Right atrium auricular region (tissue), 2 donors: Measurements from ENCODE around the gene SAMSN1. TPM values are rescaled to one million over a fixed set of nuclear protein-coding genes. Genes with fewer than 3 reads are reported as not detected.
A peak's percentile ranks its signal among the peaks of the same experiment; 100 is the strongest.

Experiments used
- DNase-seq: peaks from one replicate; pipeline ENCODE4 v3.0.0-alpha.2; 2019; ENCODE audit warnings: low spot score
- H3K27ac ChIP-seq, 2 donors: fragments of 200-600 bp; sonication (generic); 1 replicate in 1 of 2; 2 replicates in 1 of 2; pipeline ENCODE4 v1.5.1; 2016 to 2019
- H3K27me3 ChIP-seq, 2 donors: fragments of 200-600 bp; sonication (generic); one replicate each; pipeline versions ENCODE4 v1.5.1 to v1.6.0; 2017 to 2019
- H3K36me3 ChIP-seq: fragments of 200-600 bp; sonication (generic); one replicate; pipeline ENCODE4 v1.5.1; 2016
- H3K4me1 ChIP-seq, 2 donors: fragments of 200-600 bp; sonication (generic); one replicate each; pipeline versions ENCODE4 v1.5.1 to v1.6.0; 2017 to 2019
- H3K4me3 ChIP-seq, 2 donors: fragments of 200-600 bp; sonication (generic); 1 replicate in 1 of 2; 2 replicates in 1 of 2; pipeline ENCODE4 v1.5.1; 2017 to 2019; ENCODE audit warnings: mild to moderate bottlenecking in 1 of 2, moderate library complexity in 1 of 2
- H3K9me3 ChIP-seq, 2 donors: fragments of 200-600 bp; sonication (generic); one replicate each; pipeline ENCODE4 v1.5.1; 2019
- total RNA-seq, 2 donors: library from RNA; depleted of rRNA; stranded (reverse); fragments of >200 nt; gene quantifications; one replicate each; pipeline ENCODE4 v1.1.0, GENCODE V29; 2016
- TF ChIP-seq, protein P1 (sequence below), 2 donors: fragments of 200-600 bp; sonication (generic); IDR thresholded peaks; one replicate each; pipeline ENCODE4 v1.5.1; 2019; ENCODE audit warnings: antibody characterized with exemption in 2 of 2

Gene SAMSN1
- total RNA-seq = 1 to 10 TPM; 3.2 to 3.7 TPM

DNA sequence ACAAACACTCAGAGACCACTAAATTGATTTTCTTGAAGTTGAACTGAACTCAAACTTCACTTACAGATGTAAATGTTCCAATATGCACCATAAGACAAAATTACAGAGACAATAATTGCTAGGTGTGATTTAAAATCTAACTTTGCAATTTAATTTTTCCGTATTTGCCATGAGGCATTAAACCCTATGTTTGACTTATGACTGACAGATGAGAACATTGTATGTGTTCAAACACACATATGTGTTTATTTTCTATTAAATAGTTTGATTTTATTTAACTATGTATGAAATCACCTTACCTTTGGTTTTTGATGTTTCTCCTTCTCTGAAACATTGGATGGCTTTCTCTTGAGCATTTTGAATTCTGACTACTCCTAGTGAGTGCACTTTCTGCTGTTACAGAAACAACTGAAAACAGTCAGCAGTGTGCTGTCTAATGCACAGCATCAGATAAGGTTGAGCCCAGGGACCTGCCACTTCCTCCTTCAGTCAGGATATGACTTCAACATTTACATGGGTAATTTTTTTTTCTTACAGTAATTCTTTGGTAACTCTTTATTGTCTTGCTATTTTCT, at the start of gene SAMSN1:
Gene SAMSN1, minus strand, starts transcription at position 410 of the 575 bp plus-strand sequence. Its CDS starts 54 bp downstream, at position 356.
- DNase-seq = no peak
- TF ChIP-seq, protein P1, sequence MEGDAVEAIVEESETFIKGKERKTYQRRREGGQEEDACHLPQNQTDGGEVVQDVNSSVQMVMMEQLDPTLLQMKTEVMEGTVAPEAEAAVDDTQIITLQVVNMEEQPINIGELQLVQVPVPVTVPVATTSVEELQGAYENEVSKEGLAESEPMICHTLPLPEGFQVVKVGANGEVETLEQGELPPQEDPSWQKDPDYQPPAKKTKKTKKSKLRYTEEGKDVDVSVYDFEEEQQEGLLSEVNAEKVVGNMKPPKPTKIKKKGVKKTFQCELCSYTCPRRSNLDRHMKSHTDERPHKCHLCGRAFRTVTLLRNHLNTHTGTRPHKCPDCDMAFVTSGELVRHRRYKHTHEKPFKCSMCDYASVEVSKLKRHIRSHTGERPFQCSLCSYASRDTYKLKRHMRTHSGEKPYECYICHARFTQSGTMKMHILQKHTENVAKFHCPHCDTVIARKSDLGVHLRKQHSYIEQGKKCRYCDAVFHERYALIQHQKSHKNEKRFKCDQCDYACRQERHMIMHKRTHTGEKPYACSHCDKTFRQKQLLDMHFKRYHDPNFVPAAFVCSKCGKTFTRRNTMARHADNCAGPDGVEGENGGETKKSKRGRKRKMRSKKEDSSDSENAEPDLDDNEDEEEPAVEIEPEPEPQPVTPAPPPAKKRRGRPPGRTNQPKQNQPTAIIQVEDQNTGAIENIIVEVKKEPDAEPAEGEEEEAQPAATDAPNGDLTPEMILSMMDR (IDR thresholded peaks at IDR 0.05) = no peak
- no peaks in the 10 kb centered on the region for H3K9me3 ChIP-seq
- H3K36me3 ChIP-seq = no peaks in the 10 kb centered on the region
- H3K4me3 ChIP-seq = no peak within 1 kb of the TSS
- H3K27ac ChIP-seq = peak within 1 kb of the TSS in 1 of 2 donors; percentile 18
- H3K27me3 ChIP-seq = no peaks in the 10 kb centered on the region
- H3K4me1 ChIP-seq = no peaks in the 10 kb centered on the region

DNA sequence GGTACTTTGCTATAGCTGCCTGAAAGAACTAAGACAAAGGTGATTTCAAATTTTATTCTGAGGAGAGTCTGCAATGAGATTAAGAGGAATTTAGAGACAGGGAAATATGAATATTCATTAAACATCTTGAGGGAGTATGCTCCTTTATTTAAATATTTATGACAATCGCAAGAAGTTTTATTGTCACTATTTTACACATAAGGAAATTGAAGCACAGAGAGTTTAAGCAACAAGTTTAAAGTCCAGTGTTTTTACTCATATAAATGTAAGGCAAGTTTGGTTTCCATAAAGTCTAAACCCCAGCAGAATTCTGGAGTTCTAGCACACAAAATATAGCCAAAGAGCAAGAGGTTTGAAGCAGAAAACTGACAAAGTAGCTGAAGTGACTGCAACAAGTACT, 49.3 kb upstream of the SAMSN1 start:
- TF ChIP-seq, protein P1 (IDR thresholded peaks at IDR 0.05) = no peak
- DNase-seq = no peak
- no peaks in the 10 kb centered on the region for H3K27me3 ChIP-seq

DNA sequence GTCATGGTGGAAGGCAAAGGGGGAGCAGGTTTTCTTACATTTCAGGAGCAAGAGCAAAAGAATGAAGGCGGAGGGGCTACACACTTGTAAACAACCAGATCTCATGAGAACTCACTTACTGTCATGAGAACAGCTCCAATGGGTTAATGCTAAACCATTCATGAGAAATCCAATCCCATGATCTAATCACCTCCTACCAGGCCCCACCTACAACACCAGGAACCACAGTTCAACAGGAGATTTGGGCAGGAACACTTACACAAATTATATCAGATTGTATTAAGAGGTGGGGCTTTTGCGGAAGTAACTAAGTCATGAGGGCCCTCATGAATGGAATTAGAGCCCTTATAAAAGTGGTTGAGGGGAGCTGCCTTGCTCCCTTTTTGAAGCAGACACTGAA, 48.9 kb upstream of the SAMSN1 start:
- H3K4me3 ChIP-seq = no peak overlapping the region
- no peak overlapping the region for H3K27ac ChIP-seq
- H3K9me3 ChIP-seq = no peaks in the 10 kb centered on the region
- no peaks in the 10 kb centered on the region for H3K36me3 ChIP-seq
- H3K4me1 ChIP-seq = no peaks in the 10 kb centered on the region
- TF ChIP-seq, protein P1 (IDR thresholded peaks at IDR 0.05) = no peak
- H3K27me3 ChIP-seq = no peaks in the 10 kb centered on the region
- DNase-seq = no peak

More for the DNA sequence above, 49.3 kb upstream of the SAMSN1 start:
- Histone ChIP-seq H3K27ac (no peak overlapping the region), H3K4me3 (no peak overlapping the region), H3K9me3 (no peaks in the 10 kb centered on the region), H3K4me1 (no peaks in the 10 kb centered on the region), H3K36me3 (no peaks in the 10 kb centered on the region)

DNA sequence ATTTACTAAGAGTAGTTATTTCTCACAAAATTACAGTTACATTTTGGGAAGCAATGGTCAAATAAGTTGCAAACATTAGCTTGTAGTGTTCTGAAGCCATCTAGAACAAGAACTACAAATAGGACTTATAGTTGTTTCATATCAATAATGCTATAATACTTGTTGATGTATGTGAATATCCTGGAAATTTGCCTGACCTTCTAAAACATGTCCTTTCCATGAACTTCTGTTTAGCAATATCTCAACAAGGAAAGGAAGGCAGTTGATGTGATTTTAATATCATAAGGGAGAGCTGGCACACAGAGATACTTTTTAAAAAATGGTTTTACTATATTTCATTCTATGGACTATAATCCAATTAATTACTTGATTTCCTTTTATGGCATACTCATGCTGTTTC, 47.1 kb upstream of the SAMSN1 start:
- H3K4me3 ChIP-seq = no peak overlapping the region
- TF ChIP-seq, protein P1 (IDR thresholded peaks at IDR 0.05) = no peak
- H3K9me3 ChIP-seq = no peaks in the 10 kb centered on the region
- H3K4me1 ChIP-seq = no peaks in the 10 kb centered on the region
- no peak for DNase-seq
- H3K36me3 ChIP-seq = no peaks in the 10 kb centered on the region
- H3K27me3 ChIP-seq = no peaks in the 10 kb centered on the region
- H3K27ac ChIP-seq = no peak overlapping the region

DNA sequence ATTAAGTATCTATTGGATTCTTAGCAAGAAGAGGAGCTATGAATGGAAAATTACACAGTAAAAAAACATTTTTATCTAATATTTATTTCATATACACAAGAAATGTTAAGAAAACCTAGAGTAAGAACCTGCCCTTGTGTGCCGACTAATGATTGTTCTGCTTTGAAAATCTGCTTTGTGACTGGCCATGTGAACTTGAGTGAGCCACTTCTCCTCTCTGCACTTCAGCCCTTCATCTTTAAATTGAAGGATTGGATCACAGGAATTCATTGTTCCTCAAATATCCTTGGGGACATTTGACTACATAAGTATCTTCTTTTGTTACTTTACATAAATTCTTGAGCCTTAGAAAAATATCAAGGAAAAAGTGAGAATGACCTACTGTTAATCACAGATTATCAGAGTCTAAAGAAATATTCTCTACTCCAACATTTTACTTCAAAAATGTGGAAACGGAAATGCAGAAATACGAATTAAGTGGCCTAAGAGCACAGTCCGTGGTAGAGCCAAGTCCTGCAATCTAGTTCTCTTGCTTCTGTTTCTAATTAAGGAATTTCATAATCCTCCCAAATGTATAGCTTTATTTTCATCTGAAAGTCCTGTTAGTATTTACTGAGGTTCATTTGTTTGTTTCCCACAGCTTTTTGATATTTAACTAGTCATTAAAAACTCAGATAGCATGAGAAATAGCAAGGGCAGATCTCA, 46.3 kb upstream of the SAMSN1 start:
- Histone ChIP-seq H3K27me3 (no peaks in the 10 kb centered on the region), H3K4me1 (no peaks in the 10 kb centered on the region), H3K27ac (no peak overlapping the region), H3K36me3 (no peaks in the 10 kb centered on the region), H3K4me3 (no peak overlapping the region), H3K9me3 (no peaks in the 10 kb centered on the region)
- no peak for DNase-seq
- TF ChIP-seq, protein P1 (IDR thresholded peaks at IDR 0.05) = no peak
